Liver (tissue), 9 donors: ENCODE results near the gene DYNLT3. TPM values are rescaled to one million over a fixed set of nuclear protein-coding genes. Genes with fewer than 3 reads are reported as not detected.

ENCODE experiments used
- DNase-seq: peaks from one replicate; pipeline ENCODE4 v3.0.0-alpha.2; 2017; ENCODE audit warnings: low spot score
- H3K27ac ChIP-seq, 2 donors: one replicate each; pipeline ENCODE4 v1.7.0; 2013; ENCODE audit warnings: inconsistent platforms in 2 of 2, low read length in 2 of 2, control low read depth in 1 of 2, low read depth in 1 of 2, mild to moderate bottlenecking in 1 of 2
- H3K27me3 ChIP-seq, 4 donors: one replicate each; pipeline versions ENCODE4 v1.6.1 to v1.7.0; 2013; ENCODE audit warnings: low read length in 3 of 4, inconsistent platforms in 1 of 4, mild to moderate bottlenecking in 1 of 4, moderate library complexity in 1 of 4; ENCODE audit not compliant: control insufficient read depth in 4 of 4, insufficient read depth in 4 of 4
- H3K36me3 ChIP-seq, 4 donors: one replicate each; pipeline versions ENCODE4 v1.6.1 to v1.7.0; 2013; ENCODE audit warnings: low read length in 3 of 4, mild to moderate bottlenecking in 3 of 4, low read depth in 1 of 4, moderate library complexity in 1 of 4; ENCODE audit not compliant: control insufficient read depth in 4 of 4, insufficient read depth in 3 of 4
- H3K4me1 ChIP-seq, 4 donors: one replicate each; pipeline versions ENCODE4 v1.6.1 to v1.7.0; 2013; ENCODE audit warnings: low read length in 3 of 4, mild to moderate bottlenecking in 3 of 4, moderate library complexity in 1 of 4; ENCODE audit not compliant: control insufficient read depth in 4 of 4, insufficient read depth in 4 of 4
- H3K4me3 ChIP-seq, 3 donors: one replicate each; pipeline versions ENCODE4 v1.6.1 to v1.7.0; 2013; ENCODE audit warnings: low read length in 3 of 3, control low read depth in 1 of 3, low read depth in 1 of 3, mild to moderate bottlenecking in 1 of 3
- H3K9ac ChIP-seq, 2 donors: one replicate each; pipeline ENCODE4 v1.7.0; 2013; ENCODE audit warnings: low read length in 2 of 2, mild to moderate bottlenecking in 2 of 2, moderate library complexity in 2 of 2, control low read depth in 1 of 2, low read depth in 1 of 2
- H3K9me3 ChIP-seq, 4 donors: one replicate each; pipeline versions ENCODE4 v1.6.1 to v1.7.0; 2013; ENCODE audit warnings: low read length in 3 of 4; ENCODE audit not compliant: control insufficient read depth in 4 of 4
- FOXA1 ChIP-seq: IDR thresholded peaks from 2 replicates; pipeline ENCODE4 v1.6.1; 2016; ENCODE audit warnings: antibody characterized with exemption
- HNF4A ChIP-seq, 2 donors: conservative IDR thresholded peaks; 2 replicates each; pipeline ENCODE4 v1.6.1; 2016; ENCODE audit warnings: antibody characterized with exemption in 2 of 2, mild to moderate bottlenecking in 2 of 2
- HNF4G ChIP-seq: IDR thresholded peaks from 2 replicates; pipeline ENCODE4 v1.6.1; 2016; ENCODE audit warnings: antibody characterized with exemption
- NR2F2 ChIP-seq: IDR thresholded peaks from 2 replicates; pipeline ENCODE4 v1.6.1; 2016; ENCODE audit warnings: antibody characterized with exemption
- RXRA ChIP-seq, 2 donors: IDR thresholded peaks; 2 replicates each; pipeline ENCODE4 v1.6.1; 2017 to 2018; ENCODE audit warnings: antibody characterized with exemption in 2 of 2, mild to moderate bottlenecking in 1 of 2
- TAF1 ChIP-seq: conservative IDR thresholded peaks from 2 replicates; pipeline ENCODE4 v1.6.1; 2016; ENCODE audit warnings: antibody characterized with exemption, mild to moderate bottlenecking
- WGBS: extraction: QIAGEN DNeasy Blood & Tissue Kit; methylation state at CpG from one replicate; pipeline ENCODE4 v1.1.7; 2013; 5-methylcytosine and 5-hydroxymethylcytosine counted together
- polyA plus RNA-seq, 2 donors: library from polyadenylated mRNA; stranded (reverse) in 1 of 2; unstranded in 1 of 2; fragments of 200-250 nt in 1 of 2; fragments of >200 nt in 1 of 2; fragmentation: Nextera tagmentation in 1 of 2; extraction: Ambion mirVana in 1 of 2; gene quantifications; one replicate each; pipeline versions ENCODE4 v1.2.1 to v1.2.3, GENCODE V29; 2013 to 2015
- total RNA-seq, 2 donors: library from RNA; depleted of rRNA; stranded (reverse); fragments of >200 nt; gene quantifications; one replicate each; pipeline ENCODE4 v1.2.3, GENCODE V29; 2014
- TF ChIP-seq, protein P1 (sequence below): IDR thresholded peaks from 2 replicates; pipeline ENCODE4 v1.6.1; 2016; ENCODE audit warnings: antibody characterized with exemption
- TF ChIP-seq, protein P2 (sequence below): IDR thresholded peaks from 2 replicates; pipeline ENCODE4 v1.6.1; 2016; ENCODE audit warnings: antibody characterized with exemption, mild to moderate bottlenecking
- TF ChIP-seq, protein P3 (sequence below): fragments of 150-350 bp; IDR thresholded peaks from 2 replicates; pipeline ENCODE4 v1.5.1; 2017; ENCODE audit warnings: improper control_type of control experiment, low read depth, low read length; ENCODE audit not compliant: missing input control
- TF ChIP-seq, protein P4 (sequence below): IDR thresholded peaks from 2 replicates; pipeline ENCODE4 v1.6.1; 2016; ENCODE audit warnings: antibody characterized with exemption
- TF ChIP-seq, protein P5 (sequence below): IDR thresholded peaks from 2 replicates; pipeline ENCODE4 v1.6.1; 2016; ENCODE audit warnings: antibody characterized with exemption
- donor health status: healthy.
- donor health status: healthy.
- donor health status: healthy.
- donor health status: healthy.
- donor health status: healthy.

Gene DYNLT3
- total and polyA plus RNA-seq, 4 donors: 9.5 to 20.7 (median 13.4) TPM

DNA sequence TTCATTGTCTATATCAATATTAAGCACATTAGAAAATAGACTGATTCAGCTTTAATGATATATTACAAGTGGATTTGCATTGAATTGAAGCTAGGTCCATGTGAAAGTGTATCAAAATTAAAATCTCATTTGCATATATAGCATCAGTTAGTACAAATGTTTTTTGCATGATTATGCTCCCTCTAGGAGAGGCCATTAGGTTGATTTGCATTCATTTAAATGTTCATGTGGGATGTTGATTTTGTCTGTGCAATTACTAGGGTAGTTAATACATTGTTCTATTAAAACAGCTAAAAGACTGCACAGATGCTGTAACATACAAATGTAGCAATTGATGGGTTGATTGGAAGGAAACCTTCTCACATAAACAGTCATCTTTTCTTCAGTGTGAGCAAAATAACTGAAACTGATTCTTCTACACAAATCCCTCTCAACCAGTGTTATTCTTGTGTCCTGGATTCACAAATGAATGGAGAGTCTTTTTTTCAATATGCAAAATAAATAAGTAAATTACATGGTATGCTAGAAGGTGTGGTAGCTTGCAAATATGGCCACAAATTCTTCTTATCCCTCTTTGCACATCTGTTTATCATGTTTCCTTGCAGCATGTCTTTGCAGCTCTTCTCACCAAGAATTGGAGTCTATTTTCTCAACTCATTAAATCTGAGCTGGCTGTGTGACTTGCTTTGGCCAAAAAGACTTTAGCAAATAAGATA, 48.6 kb upstream of the DYNLT3 start:
- Histone ChIP-seq H3K27ac (no peak overlapping the region), H3K9me3 (peaks cover 0 to 2% (median 0%) of the 10 kb centered on the region in 4 donors), H3K36me3 (peaks cover 0 to 2% (median 0%) of the 10 kb centered on the region in 4 donors), H3K9ac (no peak overlapping the region), H3K4me1 (no peaks in the 10 kb centered on the region), H3K4me3 (no peak overlapping the region), H3K27me3 (no peaks in the 10 kb centered on the region)
- no peak for TF ChIP-seq HNF4A (conservative IDR thresholded peaks at IDR 0.05)
- no peak for DNase-seq

DNA sequence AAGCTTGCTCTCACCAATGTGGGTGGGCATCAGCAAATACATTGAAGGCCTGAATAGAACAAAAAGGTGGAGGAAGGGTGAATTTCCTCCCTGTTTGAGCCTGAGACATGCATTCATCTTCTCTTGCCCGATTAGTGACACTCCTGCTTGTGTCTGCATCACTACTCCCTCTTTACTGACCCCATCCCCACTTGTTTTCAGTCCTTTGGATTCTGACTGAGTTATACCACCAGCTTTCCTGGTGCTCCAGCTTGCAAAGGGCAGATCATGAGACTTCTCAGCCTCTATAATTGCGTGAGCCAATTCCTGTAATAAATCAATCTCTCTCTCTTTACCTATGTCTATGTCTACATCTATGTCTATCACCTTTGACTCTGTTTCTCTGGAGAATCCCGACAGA, 47.4 kb upstream of the DYNLT3 start:
- no peak overlapping the region for H3K27ac ChIP-seq
- H3K36me3 ChIP-seq: no peaks in the 10 kb centered on the region
- H3K9ac ChIP-seq: no peak overlapping the region
- no peak overlapping the region for H3K4me3 ChIP-seq
- no peaks in the 10 kb centered on the region for H3K4me1 ChIP-seq
- TF ChIP-seq, protein P1, sequence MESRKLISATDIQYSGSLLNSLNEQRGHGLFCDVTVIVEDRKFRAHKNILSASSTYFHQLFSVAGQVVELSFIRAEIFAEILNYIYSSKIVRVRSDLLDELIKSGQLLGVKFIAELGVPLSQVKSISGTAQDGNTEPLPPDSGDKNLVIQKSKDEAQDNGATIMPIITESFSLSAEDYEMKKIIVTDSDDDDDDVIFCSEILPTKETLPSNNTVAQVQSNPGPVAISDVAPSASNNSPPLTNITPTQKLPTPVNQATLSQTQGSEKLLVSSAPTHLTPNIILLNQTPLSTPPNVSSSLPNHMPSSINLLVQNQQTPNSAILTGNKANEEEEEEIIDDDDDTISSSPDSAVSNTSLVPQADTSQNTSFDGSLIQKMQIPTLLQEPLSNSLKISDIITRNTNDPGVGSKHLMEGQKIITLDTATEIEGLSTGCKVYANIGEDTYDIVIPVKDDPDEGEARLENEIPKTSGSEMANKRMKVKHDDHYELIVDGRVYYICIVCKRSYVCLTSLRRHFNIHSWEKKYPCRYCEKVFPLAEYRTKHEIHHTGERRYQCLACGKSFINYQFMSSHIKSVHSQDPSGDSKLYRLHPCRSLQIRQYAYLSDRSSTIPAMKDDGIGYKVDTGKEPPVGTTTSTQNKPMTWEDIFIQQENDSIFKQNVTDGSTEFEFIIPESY: no peak
- TF ChIP-seq TAF1 (no peak), HNF4G (no peak), NR2F2 (no peak)
- TF ChIP-seq, protein P2, sequence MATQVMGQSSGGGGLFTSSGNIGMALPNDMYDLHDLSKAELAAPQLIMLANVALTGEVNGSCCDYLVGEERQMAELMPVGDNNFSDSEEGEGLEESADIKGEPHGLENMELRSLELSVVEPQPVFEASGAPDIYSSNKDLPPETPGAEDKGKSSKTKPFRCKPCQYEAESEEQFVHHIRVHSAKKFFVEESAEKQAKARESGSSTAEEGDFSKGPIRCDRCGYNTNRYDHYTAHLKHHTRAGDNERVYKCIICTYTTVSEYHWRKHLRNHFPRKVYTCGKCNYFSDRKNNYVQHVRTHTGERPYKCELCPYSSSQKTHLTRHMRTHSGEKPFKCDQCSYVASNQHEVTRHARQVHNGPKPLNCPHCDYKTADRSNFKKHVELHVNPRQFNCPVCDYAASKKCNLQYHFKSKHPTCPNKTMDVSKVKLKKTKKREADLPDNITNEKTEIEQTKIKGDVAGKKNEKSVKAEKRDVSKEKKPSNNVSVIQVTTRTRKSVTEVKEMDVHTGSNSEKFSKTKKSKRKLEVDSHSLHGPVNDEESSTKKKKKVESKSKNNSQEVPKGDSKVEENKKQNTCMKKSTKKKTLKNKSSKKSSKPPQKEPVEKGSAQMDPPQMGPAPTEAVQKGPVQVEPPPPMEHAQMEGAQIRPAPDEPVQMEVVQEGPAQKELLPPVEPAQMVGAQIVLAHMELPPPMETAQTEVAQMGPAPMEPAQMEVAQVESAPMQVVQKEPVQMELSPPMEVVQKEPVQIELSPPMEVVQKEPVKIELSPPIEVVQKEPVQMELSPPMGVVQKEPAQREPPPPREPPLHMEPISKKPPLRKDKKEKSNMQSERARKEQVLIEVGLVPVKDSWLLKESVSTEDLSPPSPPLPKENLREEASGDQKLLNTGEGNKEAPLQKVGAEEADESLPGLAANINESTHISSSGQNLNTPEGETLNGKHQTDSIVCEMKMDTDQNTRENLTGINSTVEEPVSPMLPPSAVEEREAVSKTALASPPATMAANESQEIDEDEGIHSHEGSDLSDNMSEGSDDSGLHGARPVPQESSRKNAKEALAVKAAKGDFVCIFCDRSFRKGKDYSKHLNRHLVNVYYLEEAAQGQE: no peak
- 47% methylated on average over 3 of the region's 3 CpGs for WGBS
- DNase-seq: no peak
- no peaks in the 10 kb centered on the region for H3K27me3 ChIP-seq
- no peaks in the 10 kb centered on the region for H3K9me3 ChIP-seq

DNA sequence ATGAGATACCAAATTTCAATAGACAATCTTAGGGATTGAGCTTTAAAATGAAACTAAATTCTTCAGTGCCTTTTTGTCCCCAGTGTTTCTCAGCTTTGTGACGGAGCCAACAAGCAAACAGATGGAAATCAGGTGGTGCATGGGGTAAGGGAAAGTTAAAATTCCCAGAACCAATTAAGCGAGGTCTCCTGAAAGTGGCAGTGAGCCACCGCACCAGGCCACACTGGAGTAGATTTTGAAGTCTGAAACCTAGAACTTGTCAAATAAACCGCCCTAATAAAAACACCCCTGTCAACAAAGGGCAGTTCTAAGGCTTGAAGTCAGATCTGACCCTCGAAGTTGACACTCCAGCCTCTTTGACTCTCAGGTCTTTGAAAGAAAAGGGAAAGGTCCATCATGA, 40.6 kb upstream of the DYNLT3 start:
- no peak for DNase-seq
- peak overlapping the region; percentile 47 to 70 (median 67) for H3K4me3 ChIP-seq

More for the DNA sequence above, 40.6 kb upstream of the DYNLT3 start:
- Histone ChIP-seq H3K27ac (peak overlapping the region; percentile 80 to 93), H3K27me3 (no peaks in the 10 kb centered on the region), H3K9me3 (no peaks in the 10 kb centered on the region), H3K4me1 (peaks cover 0 to 11% (median 2%) of the 10 kb centered on the region in 4 donors), H3K36me3 (no peaks in the 10 kb centered on the region), H3K9ac (peak overlapping the region; percentile 42 to 58)
- WGBS: 30% methylated on average over 5 of the region's 5 CpGs
- peak in 1 of 2 donors; percentile 1 for TF ChIP-seq RXRA (IDR thresholded peaks at IDR 0.05)
- TF ChIP-seq, protein P2: peak; percentile 14
- TF ChIP-seq FOXA1: no peak
- TF ChIP-seq, protein P1: no peak
- no peak for TF ChIP-seq NR2F2
- TF ChIP-seq, protein P3, sequence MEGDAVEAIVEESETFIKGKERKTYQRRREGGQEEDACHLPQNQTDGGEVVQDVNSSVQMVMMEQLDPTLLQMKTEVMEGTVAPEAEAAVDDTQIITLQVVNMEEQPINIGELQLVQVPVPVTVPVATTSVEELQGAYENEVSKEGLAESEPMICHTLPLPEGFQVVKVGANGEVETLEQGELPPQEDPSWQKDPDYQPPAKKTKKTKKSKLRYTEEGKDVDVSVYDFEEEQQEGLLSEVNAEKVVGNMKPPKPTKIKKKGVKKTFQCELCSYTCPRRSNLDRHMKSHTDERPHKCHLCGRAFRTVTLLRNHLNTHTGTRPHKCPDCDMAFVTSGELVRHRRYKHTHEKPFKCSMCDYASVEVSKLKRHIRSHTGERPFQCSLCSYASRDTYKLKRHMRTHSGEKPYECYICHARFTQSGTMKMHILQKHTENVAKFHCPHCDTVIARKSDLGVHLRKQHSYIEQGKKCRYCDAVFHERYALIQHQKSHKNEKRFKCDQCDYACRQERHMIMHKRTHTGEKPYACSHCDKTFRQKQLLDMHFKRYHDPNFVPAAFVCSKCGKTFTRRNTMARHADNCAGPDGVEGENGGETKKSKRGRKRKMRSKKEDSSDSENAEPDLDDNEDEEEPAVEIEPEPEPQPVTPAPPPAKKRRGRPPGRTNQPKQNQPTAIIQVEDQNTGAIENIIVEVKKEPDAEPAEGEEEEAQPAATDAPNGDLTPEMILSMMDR: no peak
- TF ChIP-seq, protein P4, sequence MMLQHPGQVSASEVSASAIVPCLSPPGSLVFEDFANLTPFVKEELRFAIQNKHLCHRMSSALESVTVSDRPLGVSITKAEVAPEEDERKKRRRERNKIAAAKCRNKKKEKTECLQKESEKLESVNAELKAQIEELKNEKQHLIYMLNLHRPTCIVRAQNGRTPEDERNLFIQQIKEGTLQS: no peak
- TF ChIP-seq, protein P5, sequence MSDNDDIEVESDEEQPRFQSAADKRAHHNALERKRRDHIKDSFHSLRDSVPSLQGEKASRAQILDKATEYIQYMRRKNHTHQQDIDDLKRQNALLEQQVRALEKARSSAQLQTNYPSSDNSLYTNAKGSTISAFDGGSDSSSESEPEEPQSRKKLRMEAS: no peak
